GM18505 (cell line): ENCODE results near the gene ITGB7.
"Not testable (repeated sequence)": the region's sequence is repeated elsewhere in the genome, so short reads cannot be mapped to it uniquely, and the experiment has no call there.

Experiments used
- ATAC-seq: cut with Tn5 transposase; IDR thresholded peaks from one replicate; pipeline ENCODE4 v1.9.1; 2021; ENCODE audit not compliant: unreplicated experiment
- POLR2A ChIP-seq: IDR thresholded peaks from 4 replicates; pipeline ENCODE4 v1.6.1; 2011; ENCODE audit warnings: borderline replicate concordance; ENCODE audit not compliant: insufficient read depth, insufficient read length; ENCODE audit errors: extremely low read depth

ITGB7 gene

DNA sequence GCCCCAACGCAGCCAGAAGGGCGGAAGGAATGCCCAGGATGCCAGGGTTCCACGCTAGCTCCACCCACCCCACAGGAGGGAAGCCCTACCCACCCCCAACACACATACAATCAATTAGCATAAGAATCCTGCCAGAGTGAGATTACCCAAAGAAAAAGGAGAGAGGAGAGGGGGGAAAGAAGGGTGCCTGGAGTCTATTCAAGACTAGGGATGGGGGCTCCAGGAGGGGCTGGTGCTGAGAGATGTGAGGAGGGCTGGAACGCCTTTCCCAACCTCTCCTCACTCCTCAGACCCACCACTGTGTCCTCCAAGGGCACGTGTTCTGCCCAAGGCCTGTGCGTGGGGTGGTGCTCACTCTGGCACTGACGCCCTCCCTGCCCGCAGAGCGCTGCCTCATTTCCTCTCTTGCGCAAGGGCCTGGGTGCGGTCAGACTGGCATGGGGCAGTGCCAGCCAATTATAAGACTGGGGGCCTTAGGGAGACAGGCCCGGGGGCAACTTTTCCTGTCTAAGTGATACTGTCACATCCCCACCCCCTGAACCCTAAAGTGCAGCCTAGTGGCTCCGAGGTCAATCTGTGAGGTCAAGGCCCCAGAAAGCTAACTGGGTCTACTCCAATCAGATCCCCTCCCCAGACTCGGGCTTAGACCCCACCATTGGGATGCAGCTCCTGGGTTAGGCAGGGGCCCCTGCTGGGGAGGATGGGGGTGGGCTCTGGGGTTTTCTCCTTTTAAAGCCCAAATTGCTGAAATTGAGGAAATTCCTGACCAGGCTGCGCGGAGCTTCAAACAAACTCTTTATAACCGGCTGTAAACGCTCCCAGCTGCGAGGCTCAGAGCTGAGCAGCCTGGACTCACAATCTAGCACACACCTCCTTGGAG is 10.2 kb upstream of the ITGB7 start:
- ATAC-seq: no peak
- TF ChIP-seq POLR2A: no peak

DNA sequence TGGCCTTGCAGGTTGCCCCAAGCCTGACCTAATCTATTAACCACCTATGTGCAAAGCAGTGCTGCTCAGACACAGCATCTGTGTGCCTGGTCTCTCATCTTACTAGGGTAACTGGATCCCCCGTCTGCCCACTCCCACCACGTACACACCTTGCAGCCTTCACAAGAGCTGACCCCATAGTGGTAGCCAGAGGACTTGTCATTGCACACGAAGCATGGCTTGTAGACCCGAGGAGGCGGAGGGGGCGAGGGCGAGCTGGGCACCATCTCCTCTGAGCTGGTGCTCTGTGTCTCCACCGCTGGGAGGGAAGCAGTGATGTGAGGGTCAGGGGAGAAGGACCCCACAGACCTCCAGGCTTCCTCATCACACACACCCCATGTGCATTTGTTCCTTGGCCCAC is 8.4 kb upstream of the ITGB7 start:
- TF ChIP-seq POLR2A: no peak
- no peak for ATAC-seq

DNA sequence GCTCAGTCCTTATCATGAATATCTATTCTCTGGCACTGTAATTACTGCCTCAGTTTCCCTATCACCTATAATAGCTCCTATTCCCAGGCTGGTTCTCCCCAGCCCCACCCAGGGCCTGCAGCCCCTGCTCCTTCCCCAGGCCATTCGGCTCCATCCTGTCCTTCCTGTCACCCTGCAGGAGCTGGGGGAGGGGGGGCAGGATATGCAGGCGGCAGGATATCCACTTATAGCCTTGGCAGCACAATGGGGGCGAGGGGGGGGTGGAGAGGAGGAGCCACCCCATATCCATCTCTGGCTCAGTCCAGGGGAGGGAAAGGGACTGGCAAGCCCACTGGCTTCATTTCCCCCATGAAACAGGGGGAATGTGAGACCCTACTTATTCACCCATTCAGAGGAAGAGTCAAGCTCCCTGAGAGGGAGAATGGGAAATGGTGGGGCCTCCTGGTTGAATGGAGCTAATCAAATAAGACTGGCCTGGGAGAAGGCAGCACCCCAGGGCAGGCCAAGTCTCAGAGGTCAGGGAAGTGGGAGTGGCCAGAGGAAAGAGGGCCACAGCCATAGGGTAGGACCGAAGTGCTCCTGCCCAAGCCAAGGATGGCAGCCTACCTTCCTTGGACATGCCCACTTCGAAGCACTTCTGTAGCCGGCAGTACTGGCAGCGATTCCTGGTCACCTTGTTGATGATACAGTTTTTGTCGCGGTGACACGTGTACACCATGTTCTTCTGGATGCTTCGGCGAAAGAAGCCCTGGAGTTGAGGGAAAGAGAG is 7.8 kb upstream of the ITGB7 start:
- ATAC-seq: no peak
- TF ChIP-seq POLR2A: no peak

DNA sequence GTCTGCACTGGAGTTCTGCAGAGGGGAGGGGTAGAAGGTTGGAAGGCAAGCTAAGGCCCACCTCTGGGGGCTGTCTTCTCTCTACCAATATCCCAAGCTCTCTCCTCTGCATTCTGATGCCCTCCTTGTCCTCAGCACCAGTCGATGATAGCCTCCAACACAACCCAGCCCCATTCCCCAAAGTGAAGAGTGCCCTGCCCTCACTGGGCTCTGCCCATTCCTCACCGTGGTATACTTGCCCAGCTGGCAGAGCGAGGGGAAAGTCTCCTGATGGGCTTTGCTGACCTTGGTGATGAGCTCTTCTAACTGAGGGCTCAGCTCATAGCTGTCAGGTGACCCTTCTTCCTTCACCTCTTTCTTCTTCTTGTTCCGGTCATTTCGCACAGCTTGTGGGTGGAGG is 7.2 kb upstream of the ITGB7 start:
- TF ChIP-seq POLR2A: no peak
- ATAC-seq: no peak

DNA sequence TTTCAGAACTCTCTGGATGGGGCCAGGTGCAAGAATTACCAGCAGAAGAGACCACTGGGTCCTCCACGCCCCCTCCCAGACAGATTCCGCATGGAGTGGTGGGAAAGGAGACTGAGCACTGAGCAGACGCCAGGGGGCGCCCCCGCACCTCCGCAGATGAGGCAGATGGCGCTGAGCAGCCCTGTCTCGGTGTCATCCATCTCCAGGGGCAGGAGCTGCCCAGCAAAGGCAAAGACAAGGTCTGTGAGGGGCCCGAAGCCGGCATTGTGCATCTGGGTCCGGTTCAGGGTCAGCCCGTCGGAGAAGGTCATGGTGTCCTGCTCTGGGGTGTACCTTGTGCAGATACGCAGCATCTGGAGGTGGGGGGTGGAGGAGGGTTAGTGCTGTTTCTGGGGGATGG is 6.3 kb upstream of the ITGB7 start:
- no peak for ATAC-seq
- no peak for TF ChIP-seq POLR2A

DNA sequence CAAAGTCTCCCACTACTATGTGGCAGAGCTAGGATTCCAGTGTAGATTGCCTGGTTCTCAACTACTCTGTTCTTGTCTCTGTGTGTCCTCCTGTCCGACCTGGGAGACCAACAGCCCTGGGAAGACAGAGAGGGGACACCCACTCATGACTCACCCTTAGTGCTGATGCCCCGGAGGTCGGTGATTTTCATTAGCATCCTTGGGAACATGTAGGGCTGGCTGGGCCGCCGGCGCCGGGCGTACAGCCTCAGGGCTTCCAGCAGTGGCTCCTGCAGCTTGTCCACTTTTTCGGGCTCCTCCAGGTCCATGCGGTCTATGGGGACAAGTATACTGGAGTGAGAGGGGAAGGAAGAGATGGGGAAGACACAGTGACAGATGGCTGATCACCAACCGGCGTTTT is 5.9 kb upstream of the ITGB7 start:
- TF ChIP-seq POLR2A: no peak
- no peak for ATAC-seq

DNA sequence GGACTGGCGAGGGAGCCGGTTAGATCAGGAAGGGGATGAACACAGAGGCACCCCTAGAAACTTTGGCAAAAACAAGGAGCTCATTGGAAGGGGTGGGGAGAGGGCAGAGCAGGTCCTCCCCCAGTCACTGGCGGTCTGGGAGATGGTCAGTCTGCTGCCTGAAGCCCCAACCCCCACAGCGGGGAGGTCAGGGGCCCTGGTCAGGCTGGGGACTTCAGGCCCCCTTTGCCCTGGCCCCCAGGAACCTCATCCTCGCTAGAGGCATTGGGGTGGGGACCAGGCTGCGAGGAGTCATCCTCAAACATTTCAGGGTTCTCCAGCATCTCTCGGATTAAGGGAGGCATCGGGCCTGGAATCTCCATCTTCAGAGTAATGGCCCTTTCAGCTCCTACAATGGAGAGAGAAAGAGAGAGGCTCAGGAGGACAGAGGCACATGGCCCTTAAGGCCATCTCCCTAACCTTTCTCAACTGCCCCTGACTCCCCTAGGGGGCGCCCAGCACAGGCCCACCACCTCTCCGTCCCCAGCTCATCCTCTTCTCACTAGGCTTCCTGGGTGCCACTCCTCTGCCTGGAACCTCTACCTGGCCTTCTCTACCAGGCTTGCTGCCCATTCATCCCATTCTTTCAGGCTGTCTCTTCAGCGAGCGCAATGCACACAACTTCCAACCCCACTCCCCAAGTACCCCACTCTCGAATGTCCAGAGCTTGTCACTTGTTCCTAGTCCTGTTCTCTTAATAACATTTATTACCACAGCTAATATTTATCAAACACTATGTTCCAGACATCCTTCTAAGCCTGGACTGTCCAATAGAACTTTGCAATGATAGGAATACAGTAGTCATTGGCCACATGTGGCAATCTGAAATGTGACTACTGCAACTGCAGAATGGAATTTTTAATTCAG is 4.7 kb upstream of the ITGB7 start:
- ATAC-seq: no peak
- TF ChIP-seq POLR2A: no peak

DNA sequence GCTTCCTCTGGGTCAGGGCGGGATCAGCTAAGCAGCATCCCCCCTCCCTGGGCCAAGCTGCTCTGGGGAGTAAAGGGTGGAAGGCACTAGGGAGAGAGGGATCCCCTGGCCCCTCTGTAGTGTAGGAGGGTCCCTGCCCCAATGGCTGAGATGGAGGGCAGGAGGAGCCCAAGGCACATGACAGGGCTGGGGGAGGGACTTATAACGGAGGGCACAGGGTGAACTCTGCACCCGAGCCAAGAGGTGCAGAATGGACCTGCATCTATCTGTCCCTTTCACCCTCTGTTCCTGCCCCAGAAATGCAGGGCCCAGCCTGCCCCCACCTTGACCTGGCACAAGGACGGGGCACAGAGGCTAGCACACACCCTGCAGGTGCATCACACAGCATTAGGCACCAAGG is 3.8 kb upstream of the ITGB7 start:
- no peak for ATAC-seq
- no peak for TF ChIP-seq POLR2A

DNA sequence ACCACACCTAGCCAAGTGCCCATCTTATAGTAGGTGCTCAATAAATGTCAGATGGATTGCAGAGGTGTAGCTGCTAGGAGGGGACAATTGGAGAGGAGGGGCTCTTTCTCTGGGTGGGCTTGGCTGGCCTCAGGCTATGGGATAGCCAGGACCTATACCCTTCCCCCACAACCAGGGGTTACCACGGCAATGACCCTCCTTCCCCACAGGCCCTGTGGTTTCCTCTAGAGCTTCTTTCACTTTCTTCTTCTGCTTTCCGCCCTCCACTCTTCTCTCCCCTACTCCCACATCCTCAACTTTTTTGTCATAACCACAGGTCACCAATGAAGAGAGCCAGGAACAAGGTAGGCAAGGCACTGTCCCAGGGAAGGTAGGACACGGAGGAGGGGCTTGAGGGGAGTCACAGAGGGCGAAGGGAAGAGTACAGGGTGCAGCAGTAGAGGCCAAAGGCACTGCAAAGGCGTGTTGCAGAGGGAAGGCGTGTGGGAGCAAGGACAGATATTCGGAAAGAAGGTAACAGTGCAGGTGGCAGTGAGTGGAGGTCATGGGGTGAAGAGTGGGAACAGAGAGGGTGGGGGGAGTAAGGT is 1.9 kb upstream of the ITGB7 start:
- peak; percentile 40 for ATAC-seq
- TF ChIP-seq POLR2A: no peak

DNA sequence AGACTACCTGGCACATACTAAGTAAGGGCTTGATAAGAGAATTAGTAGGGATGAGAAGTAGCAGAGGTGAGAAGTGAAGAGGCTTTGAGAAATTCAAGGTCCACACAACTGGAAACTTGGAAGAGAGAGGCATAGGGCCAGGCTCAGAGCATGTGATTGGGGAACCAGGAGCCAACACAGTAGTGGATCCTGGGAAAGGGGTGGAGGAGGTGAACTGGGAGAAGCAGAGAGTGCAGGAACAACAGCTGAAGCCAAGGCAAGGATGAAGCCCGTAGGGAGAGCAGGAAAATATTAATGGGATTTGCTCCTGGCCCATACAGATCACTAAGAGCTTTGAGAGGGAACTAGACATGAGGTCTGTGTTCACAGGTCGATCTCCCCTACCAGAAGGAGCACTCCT is 1.4 kb upstream of the ITGB7 start:
- ATAC-seq: no peak
- TF ChIP-seq POLR2A: no peak

DNA sequence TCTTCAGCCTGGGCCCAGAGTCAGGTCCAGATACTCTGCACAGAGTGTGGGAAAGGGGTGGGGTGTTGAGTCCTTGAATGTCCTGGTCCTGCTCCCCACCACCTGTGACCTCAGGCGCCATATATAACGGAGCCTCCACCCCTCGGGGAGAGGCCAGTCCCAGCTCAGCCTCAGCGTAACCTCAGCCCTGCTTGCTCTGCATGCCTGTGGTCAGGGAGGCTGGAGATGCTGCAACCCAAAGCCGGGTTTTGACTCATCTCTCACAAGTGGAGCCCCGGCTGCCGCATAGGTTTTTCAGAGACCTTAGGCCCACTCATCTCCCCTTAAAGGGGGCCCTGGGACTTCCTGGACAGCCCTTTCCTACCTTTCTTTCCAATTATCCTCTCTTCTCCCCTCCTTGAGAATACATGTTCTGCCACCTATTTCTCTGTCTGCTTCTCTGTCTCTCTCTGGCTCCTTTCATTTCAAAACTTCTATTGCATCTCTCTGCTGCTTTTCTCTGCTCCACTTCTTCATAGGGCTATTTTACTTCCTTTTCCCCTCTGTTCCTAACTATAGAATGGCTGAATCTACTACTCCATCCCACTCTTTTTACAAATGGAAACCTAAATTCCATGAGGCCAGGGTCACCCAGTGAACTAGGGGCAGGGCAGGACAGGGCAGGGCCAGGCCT is 1.2 kb downstream of the ITGB7 start:
- ATAC-seq: peak; percentile 50
- TF ChIP-seq POLR2A: peak; percentile 79

DNA sequence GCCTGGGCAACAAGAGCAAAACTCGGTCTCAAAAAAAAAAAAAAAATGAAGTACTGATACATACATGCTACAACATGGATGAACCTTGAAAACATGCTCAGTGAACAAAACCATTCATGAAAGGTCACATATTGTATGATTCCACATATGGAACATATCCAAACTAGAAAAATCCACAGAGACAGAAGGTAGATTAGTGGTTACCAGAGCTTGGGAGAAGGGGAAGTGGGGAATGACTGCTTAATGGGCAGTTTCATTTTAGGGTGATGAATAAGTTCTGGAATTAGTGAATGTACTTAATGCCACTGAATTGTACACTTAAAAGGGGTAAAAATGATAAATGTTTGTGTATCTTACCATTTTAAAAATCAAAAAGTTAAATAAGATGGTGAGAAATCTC is 2.7 kb downstream of the ITGB7 start:
- ATAC-seq: no peak
- TF ChIP-seq POLR2A: no peak

DNA sequence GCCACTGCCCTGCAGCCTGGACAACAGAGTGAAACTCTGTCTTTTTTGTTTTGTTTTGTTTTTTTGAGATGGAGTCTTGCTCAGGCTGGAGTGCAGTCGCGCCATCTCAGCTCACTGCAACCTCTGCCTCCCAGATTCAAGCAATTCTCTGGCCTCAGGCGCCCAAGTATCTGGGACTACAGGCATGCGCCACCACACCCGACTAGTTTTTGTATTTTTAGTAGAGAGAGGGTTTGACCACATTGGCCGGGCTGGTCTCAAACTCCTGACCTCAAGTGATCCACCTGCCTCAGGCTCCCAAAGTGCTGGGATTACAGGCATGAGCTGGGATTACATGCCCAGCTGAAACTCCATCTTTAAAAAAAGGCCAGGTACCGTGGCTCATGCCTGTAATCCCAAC is 4.7 kb downstream of the ITGB7 start:
- not testable (repeated sequence) for ATAC-seq

DNA sequence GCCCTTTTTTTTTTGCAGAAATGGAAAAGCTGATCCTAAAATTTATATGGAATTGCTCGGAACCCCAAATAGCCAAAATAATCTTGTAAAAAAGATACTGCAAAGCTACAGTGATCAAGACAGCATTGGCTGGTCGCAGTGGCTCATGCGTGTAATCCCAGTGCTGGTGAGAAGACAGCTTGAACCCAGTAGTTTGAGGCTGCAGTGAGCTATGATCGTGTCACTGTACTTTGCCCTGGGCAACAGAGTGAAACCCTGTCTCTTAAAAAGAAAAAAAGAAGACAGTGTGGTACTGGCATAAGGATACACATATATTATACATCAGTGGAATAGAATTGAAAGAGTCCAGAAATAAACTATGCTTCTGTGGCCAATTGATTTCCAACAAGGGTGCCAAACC is 5.4 kb downstream of the ITGB7 start:
- ATAC-seq: no peak
- TF ChIP-seq POLR2A: no peak
